Measurements from ENCODE around the gene ANKRD33. TPM values are rescaled to one million over a fixed set of nuclear protein-coding genes. Genes with fewer than 3 reads are reported as not detected.

The ANKRD33 gene
- total RNA-seq, 1 donor from 2014 or later = not detected

- Histone ChIP-seq H3K27me3 (ENCODE audit: insufficient read depth, low read length) (peaks cover 4% of the 10 kb centered on the region), H3K79me2 (ENCODE audit: insufficient read depth, low read length) (no peaks in the 10 kb centered on the region), H3K4me3 (ENCODE audit: insufficient read depth, low read depth, low read length) (no peak overlapping the region), H3K36me3 (ENCODE audit: insufficient read depth, low read length) (no peaks in the 10 kb centered on the region), H3K4me1 (ENCODE audit: insufficient read depth, low read length) (peaks cover 15% of the 10 kb centered on the region), H3K9ac (ENCODE audit: low read length) (no peak overlapping the region), H3K27ac (ENCODE audit: low read depth, low read length) (no peak overlapping the region), H2AFZ (ENCODE audit: low read depth, low read length) (no peak overlapping the region), H3K9me3 (ENCODE audit: insufficient read depth, low read depth, low read length) (no peaks in the 10 kb centered on the region), H4K20me1 (ENCODE audit: insufficient read depth, low read length) (no peaks in the 10 kb centered on the region), H3K4me2 (ENCODE audit: low read length) (no peak overlapping the region)
- TF ChIP-seq CTCF (IDR thresholded peaks at IDR 0.05; ENCODE audit: insufficient read depth, low read depth, low read length) (no peak), EZH2 (IDR thresholded peaks at IDR 0.05; ENCODE audit: insufficient read depth, low read length) (no peak)
- DNase-seq (ENCODE audit: low read depth) (no peak), FAIRE-seq (no peak)
- H3K27me3 Mint-ChIP-seq (ENCODE audit: low read depth, unreplicated experiment) = peaks cover 55% of the 10 kb centered on the region
- H3K4me3 Mint-ChIP-seq (ENCODE audit: unreplicated experiment) = no peak overlapping the region
- no peaks in the 10 kb centered on the region for H3K9me3 Mint-ChIP-seq (ENCODE audit: unreplicated experiment)
- H3K4me1 Mint-ChIP-seq (ENCODE audit: low read depth, unreplicated experiment) = peaks cover 10% of the 10 kb centered on the region
- H3K36me3 Mint-ChIP-seq (ENCODE audit: low read depth, unreplicated experiment) = no peaks in the 10 kb centered on the region
- no peak overlapping the region for H3K27ac Mint-ChIP-seq (ENCODE audit: unreplicated experiment)
These were observed 15.8 kb upstream of the ANKRD33 start for GRCh38 chr12:51871918-51872688.

DNA sequence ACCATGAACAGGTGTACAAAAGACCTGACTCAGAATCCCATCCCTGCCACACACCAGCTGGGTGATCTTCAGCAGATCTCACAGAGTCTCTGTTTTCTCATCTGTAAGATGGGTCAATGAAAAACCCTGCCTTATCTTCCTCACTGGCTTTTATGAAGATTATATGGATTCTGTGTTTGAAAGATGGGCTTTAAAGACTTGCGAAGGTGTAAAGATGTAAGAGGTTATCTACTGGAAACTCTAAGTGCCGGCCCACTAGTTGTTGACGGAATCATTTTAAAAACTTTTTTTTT lies 15.3 kb upstream of the ANKRD33 start:
- no peak overlapping the region for H3K4me3 ChIP-seq (ENCODE audit: insufficient read depth, low read depth, low read length)
- H3K27me3 ChIP-seq (ENCODE audit: insufficient read depth, low read length) = peaks cover 2% of the 10 kb centered on the region
- H3K79me2 ChIP-seq (ENCODE audit: insufficient read depth, low read length) = no peaks in the 10 kb centered on the region
- DNase-seq (ENCODE audit: low read depth) (no peak), FAIRE-seq (no peak)
- TF ChIP-seq EZH2 (IDR thresholded peaks at IDR 0.05; ENCODE audit: insufficient read depth, low read length) (no peak), CTCF (IDR thresholded peaks at IDR 0.05; ENCODE audit: insufficient read depth, low read depth, low read length) (no peak)
- no peaks in the 10 kb centered on the region for H3K36me3 ChIP-seq (ENCODE audit: insufficient read depth, low read length)
- Mint-ChIP-seq H3K4me1 (ENCODE audit: low read depth, unreplicated experiment) (peaks cover 10% of the 10 kb centered on the region), H3K27me3 (ENCODE audit: low read depth, unreplicated experiment) (peaks cover 50% of the 10 kb centered on the region), H3K9me3 (ENCODE audit: unreplicated experiment) (no peaks in the 10 kb centered on the region), H3K4me3 (ENCODE audit: unreplicated experiment) (no peak overlapping the region), H3K27ac (ENCODE audit: unreplicated experiment) (no peak overlapping the region), H3K36me3 (ENCODE audit: low read depth, unreplicated experiment) (no peaks in the 10 kb centered on the region)
- H4K20me1 ChIP-seq (ENCODE audit: insufficient read depth, low read length) = no peaks in the 10 kb centered on the region
- no peak overlapping the region for H3K4me2 ChIP-seq (ENCODE audit: low read length)
- no peaks in the 10 kb centered on the region for H3K9me3 ChIP-seq (ENCODE audit: insufficient read depth, low read depth, low read length)
- no peak overlapping the region for H3K27ac ChIP-seq (ENCODE audit: low read depth, low read length)
- H2AFZ ChIP-seq (ENCODE audit: low read depth, low read length) = no peak overlapping the region
- H3K4me1 ChIP-seq (ENCODE audit: insufficient read depth, low read length) = peaks cover 15% of the 10 kb centered on the region
- no peak overlapping the region for H3K9ac ChIP-seq (ENCODE audit: low read length)

DNA sequence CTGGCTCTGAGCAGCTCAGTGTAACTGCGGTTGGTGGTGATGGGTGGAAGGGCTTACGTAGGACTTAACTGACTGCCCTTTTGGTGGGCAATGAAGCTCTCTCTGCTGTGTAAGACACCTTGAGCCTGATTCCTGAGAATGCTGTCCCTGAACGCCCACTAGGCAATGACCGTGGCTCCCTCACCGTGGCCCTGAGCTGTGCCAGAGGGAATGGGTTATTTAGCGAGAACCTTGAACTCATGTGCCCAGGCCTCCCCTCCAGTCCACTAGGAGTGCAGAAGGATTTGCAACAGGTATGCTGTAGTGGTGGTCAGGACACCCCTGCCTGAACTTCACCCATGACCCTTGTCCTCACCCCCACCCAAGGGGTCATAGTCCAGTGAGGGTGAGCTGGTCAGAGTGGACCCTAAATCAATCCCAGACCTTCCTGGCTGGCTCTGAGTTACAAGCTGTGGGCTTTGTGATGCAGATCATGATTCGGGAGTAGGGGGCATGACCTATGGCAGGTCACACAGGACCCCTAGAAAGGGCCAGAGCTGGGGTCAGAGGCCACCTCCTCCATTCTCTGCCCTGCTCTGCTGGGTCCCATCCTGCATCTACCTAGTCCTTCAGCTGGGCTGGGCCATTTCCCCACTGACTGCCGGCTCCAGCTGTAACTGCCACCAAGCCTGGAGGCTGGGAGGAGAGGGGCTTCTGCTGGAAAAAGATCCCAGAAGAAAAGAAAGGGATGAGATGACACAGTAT lies 14.5 kb upstream of the ANKRD33 start:
- Histone ChIP-seq H3K79me2 (ENCODE audit: insufficient read depth, low read length) (no peaks in the 10 kb centered on the region), H4K20me1 (ENCODE audit: insufficient read depth, low read length) (no peaks in the 10 kb centered on the region), H3K36me3 (ENCODE audit: insufficient read depth, low read length) (no peaks in the 10 kb centered on the region), H3K27me3 (ENCODE audit: insufficient read depth, low read length) (peaks cover 2% of the 10 kb centered on the region), H3K4me2 (ENCODE audit: low read length) (no peak overlapping the region), H3K9me3 (ENCODE audit: insufficient read depth, low read depth, low read length) (no peaks in the 10 kb centered on the region), H3K27ac (ENCODE audit: low read depth, low read length) (no peak overlapping the region), H3K4me1 (ENCODE audit: insufficient read depth, low read length) (peaks cover 15% of the 10 kb centered on the region), H2AFZ (ENCODE audit: low read depth, low read length) (no peak overlapping the region), H3K9ac (ENCODE audit: low read length) (no peak overlapping the region), H3K4me3 (ENCODE audit: insufficient read depth, low read depth, low read length) (no peak overlapping the region)
- no peaks in the 10 kb centered on the region for H3K36me3 Mint-ChIP-seq (ENCODE audit: low read depth, unreplicated experiment)
- TF ChIP-seq EZH2 (IDR thresholded peaks at IDR 0.05; ENCODE audit: insufficient read depth, low read length) (no peak), CTCF (IDR thresholded peaks at IDR 0.05; ENCODE audit: insufficient read depth, low read depth, low read length) (no peak)
- H3K4me1 Mint-ChIP-seq (ENCODE audit: low read depth, unreplicated experiment) = peaks cover 10% of the 10 kb centered on the region
- FAIRE-seq (no peak), DNase-seq (ENCODE audit: low read depth) (no peak)
- peaks cover 43% of the 10 kb centered on the region for H3K27me3 Mint-ChIP-seq (ENCODE audit: low read depth, unreplicated experiment)
- H3K4me3 Mint-ChIP-seq (ENCODE audit: unreplicated experiment) = no peak overlapping the region
- H3K9me3 Mint-ChIP-seq (ENCODE audit: unreplicated experiment) = no peaks in the 10 kb centered on the region
- no peak overlapping the region for H3K27ac Mint-ChIP-seq (ENCODE audit: unreplicated experiment)

All from astrocyte (in vitro differentiated cells and primary cell).